SK-MEL-5 (cell line): ENCODE measurements around the gene HNF1A. TPM values are rescaled to one million over a fixed set of nuclear protein-coding genes. Genes with fewer than 3 reads are reported as not detected.
A peak's percentile ranks its signal among the peaks of the same experiment; 100 is the strongest.
"Not testable (repeated sequence)": the region's sequence is repeated elsewhere in the genome, so short reads cannot be mapped to it uniquely, and the experiment has no call there.

Experiments
- DNase-seq: peaks from one replicate; pipeline ENCODE4 v3.0.0-alpha.2; 2016; ENCODE audit warnings: low read depth, low spot score
- in situ Hi-C: cut with HindIII; loops from 2 replicates; pipeline ENCODE4 v1.10.0; 2016; ENCODE audit warnings: low sequenced_read_pairs, high pct_unique_total_duplicates, low pct_unique_long_range_greater_than_20kb
- polyA plus RNA-seq, 2 experiments: library from polyadenylated mRNA; depleted of rRNA; stranded (reverse); fragments of >200 nt; gene quantifications; 2 replicates each; pipeline ENCODE4 v1.2.3, GENCODE V29; 2015
- total RNA-seq: library from RNA; depleted of rRNA; stranded (reverse); fragments of >200 nt; shearing (Covaris generic); gene quantifications from 2 replicates; pipeline ENCODE4 v1.2.3, GENCODE V29; 2014; rRNA removed

HNF1A gene
- not detected in 2 replicates for total RNA-seq
- polyA plus RNA-seq (2015; cell fraction: cytosol; rRNA removed): not detected in 2 replicates
- polyA plus RNA-seq (2015; cell fraction: nucleus; rRNA removed): not detected in 2 replicates

DNA sequence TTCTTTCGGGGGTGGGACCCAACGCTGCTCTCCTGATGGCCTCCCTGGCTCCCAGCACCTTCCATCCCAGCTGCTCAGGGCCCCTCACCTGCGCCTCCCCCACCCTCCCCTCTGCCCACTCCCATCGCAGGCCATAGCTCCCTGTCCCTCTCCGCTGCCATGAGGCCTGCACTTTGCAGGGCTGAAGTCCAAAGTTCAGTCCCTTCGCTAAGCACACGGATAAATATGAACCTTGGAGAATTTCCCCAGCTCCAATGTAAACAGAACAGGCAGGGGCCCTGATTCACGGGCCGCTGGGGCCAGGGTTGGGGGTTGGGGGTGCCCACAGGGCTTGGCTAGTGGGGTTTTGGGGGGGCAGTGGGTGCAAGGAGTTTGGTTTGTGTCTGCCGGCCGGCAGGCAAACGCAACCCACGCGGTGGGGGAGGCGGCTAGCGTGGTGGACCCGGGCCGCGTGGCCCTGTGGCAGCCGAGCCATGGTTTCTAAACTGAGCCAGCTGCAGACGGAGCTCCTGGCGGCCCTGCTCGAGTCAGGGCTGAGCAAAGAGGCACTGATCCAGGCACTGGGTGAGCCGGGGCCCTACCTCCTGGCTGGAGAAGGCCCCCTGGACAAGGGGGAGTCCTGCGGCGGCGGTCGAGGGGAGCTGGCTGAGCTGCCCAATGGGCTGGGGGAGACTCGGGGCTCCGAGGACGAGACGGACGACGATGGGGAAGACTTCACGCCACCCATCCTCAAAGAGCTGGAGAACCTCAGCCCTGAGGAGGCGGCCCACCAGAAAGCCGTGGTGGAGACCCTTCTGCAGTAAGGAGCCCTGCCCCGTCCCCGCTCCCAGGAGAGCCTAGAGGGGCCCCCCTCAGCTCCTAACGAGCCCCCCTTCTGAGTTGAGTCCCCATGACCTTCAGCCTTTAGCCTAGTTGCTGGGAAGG is at the start of gene HNF1A:
Gene HNF1A (plus strand): TSS at position 248 of the 924 bp plus-strand sequence. CDS start 226 bp downstream, at position 474.
- no peak for DNase-seq
- in situ Hi-C loops: no loop called here

- in situ Hi-C loops: no loop called here
These were observed 49.3 kb upstream of the HNF1A start for GRCh38 chr12:120928864-120929652.

GRCh38 chr12:120930032-120930431 is 48.3 kb upstream of the HNF1A start:
- no peak for DNase-seq
- in situ Hi-C loops: no loop called here

More at GRCh38 chr12:120928864-120929652, 49.3 kb upstream of the HNF1A start:
- DNase-seq: no peak

- in situ Hi-C loops: no loop called here
- DNase-seq: peak; percentile 75
These were observed 46.3 kb upstream of the HNF1A start for GRCh38 chr12:120932058-120932457.

DNA sequence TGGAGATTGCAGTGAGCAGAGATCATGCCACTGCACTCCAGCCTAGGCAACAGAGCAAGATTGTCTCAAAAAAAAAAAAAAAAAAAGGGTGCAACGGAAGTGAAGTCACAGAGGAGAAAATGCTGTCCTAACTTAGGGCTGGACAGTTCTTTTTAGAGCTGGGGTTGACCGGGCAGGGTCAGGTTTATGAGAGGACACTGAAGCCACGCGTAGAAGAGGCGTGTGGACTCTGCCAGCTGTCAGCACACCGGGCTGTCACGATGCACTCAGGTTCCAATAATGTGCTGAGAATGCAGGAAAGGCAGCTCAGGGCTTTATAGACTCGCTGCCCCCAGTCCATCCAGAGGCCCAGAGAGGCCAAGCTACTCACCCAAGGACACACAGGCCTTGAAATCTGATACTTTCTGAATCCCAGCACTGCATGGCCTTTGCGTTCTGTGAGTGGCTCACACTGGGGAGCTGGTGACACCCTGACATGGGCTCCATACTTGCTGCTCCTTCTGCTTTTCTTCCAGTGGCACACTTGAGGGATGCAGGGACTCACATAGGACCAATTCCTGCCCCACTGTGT is 45.3 kb upstream of the HNF1A start:
- in situ Hi-C loops: no loop called here
- DNase-seq: no peak

GRCh38 chr12:120933786-120934185 is 44.6 kb upstream of the HNF1A start:
- DNase-seq: no peak
- in situ Hi-C loops: no loop called here

DNA sequence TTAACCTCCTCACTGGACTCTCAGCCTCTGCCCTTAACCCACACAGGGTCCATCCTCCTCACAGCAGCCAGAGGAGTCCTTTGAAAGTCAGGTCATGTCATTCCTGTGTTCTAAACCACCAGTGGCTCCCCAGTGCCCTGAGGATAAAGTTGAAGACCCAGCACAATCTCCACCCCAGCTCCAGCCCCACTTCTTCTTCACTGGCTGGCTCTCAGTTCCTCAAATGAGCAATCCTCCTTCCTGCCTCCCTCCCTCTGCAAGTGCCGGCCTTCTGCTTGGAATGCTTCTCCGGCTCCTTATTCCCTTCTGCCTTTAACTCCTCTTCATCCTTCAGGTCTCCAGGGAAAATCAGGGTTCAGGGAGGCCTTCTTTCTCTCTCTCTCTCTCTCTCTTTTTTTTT is 42.1 kb upstream of the HNF1A start:
- in situ Hi-C loops: no loop called here
- DNase-seq: no peak

- in situ Hi-C loops: no loop called here
- no peak for DNase-seq
These were observed 39.8 kb upstream of the HNF1A start for GRCh38 chr12:120938496-120938895.

DNA sequence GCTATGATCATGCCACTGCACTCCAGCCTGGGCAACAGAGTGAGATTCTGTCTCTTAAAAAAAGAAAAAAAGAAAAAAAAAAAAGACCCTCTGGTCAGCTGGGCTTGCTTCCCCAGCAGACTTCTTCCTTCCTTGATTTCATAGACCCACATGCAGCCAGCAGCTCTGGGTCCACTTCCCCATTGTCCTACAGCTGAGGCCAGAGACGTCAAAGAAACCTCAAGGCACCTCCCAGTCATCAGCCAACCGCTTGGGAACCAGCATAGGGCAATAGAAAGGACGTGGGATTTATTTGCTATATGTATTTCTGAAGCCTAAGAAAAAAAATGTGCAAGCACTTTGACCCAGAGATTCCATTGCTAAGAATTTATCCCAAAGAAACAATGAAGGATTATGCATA is 38.8 kb upstream of the HNF1A start:
- no peak for DNase-seq
- in situ Hi-C loops: no loop called here

- in situ Hi-C loops: no loop called here
- DNase-seq: no peak
These were observed 38.3 kb upstream of the HNF1A start for GRCh38 chr12:120940006-120940405.

DNA sequence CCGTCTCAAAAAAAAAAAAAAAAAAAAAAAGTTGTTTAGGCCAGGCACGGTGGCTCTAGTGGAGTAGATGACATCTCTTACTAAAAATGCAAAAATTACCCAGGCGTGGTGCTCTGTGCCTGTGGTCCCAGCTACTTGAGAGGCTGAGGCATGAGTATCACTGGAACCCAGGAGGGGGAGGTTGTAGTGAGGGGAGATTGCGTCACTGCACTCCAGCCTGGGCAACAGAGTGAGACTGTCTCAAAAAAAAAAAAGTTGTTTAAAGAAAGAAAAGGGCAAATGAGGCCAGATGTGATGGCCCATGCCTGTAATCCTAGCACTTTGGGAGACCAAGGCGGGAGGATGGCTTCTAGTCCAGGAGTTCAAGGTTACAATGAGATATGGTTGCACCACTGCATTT is 37.5 kb upstream of the HNF1A start:
- DNase-seq: no peak
- in situ Hi-C loops: no loop called here

- DNase-seq: no peak
- in situ Hi-C loops: no loop called here
These were observed 36.9 kb upstream of the HNF1A start for GRCh38 chr12:120941412-120941811.

GRCh38 chr12:120941846-120942405 is 36.4 kb upstream of the HNF1A start:
- in situ Hi-C loops: no loop called here

DNA sequence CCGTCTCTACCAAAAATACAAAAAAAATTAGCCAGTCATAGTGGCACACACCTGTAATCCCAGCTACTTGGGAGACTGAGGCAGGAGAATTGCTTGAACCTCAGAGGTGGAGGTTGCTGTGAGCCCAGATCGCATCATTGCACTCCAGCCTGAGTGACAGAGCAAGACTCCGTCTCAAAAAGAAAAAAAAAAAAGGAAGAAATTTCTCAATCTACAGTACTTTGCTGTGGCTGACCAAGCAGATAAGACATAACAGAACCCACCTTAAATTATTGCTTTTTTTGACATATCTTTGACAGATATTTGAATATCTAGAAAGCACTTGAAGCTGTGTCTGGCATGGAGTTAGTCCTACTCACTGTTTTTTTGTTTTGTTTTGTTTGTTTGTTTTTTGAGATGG is 34.9 kb upstream of the HNF1A start:
- no peak for DNase-seq
- in situ Hi-C loops: no loop called here

More at GRCh38 chr12:120941846-120942405, 36.4 kb upstream of the HNF1A start:
- no peak for DNase-seq

DNA sequence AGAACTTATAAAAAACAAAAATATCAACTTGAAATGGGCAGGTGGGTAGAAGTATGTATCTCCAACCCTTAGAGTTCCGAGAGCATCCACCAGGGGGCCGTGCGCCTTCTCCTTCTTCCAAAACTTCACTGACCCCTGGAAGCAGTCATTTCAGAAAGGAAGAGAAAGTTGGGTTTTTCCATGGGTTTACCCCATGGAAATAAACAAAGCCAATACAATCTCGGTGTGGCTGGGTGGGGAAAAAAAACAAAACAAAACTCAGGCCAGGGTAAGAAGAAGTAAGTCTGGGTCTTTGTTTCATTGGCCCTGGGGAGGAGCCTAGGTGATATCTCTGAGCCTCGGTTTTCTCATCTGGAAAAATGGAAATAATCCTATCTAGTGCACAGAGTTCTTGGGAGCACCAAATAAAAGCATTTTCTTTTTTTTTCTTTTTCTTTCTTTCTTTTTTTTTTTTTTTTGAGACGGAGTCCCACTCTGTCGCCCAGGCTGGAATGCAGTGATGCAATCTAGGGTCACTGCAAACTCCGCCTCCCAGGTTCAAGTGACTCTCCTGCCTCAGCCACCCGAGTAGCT is 33.6 kb upstream of the HNF1A start:
- in situ Hi-C loops: no loop called here
- peak; percentile 73 for DNase-seq

DNA sequence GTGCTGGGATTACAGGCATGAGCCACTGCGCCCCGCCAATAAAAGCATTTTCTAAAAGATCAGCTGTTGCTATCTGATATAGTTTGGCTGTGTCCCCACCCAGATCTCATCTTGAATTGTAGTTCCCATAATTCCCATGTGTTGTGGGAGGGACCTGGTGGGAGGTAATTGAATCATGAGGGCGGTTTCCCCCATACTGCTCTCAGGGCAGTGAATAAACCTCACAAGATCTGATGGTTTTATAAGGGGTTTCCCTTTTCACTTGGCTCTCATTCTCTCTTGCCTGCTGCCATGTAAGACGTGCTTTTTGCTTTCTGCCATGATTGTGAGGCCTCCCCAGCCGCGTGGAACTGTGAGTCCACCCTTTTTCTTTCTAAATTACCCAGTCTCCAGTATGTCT is 32.8 kb upstream of the HNF1A start:
- DNase-seq, in situ Hi-C loops: not testable (repeated sequence)

DNA sequence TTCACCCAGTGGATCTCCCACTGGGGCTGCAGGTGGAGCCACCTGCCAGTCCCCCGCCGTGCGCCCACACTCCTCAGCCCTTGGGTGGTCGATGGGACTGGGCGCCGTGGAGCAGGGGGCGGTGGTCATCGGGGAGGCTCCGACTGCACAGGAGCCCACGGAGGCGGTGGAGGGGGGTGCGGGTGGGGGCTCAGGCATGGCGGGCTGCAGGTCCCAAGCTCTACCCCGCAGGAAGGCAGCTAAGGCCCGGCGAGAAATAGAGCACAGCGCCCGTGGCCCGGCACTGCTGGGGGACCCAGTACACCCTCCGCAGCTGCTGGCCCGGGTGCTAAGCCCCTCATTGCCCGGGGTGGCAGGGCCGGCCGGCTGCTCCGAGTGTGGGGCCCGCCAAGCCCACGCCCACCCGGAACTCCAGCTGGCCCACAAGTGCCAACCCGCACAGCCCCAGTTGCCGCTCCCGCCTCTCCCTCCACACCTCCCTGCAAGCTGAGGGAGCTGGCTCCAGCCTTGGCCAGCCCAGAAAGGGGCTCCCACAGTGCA is 28.0 kb upstream of the HNF1A start:
- in situ Hi-C loops, DNase-seq: not testable (repeated sequence)
